MCF 10A (cell line): ENCODE results near the gene KIAA1328. TPM values are rescaled to one million over a fixed set of nuclear protein-coding genes. Genes with fewer than 3 reads are reported as not detected.

ENCODE experiments used
- BruUV-seq: library from RNA; stranded (reverse); fragments of 400-500 nt; replicated peaks from 2 replicates; lab custom pipeline; 2021; lab: Mats Ljungman, UMichigan
- CTCF ChIA-PET: fragments of 300-600 bp; sonication (Branson Sonifier 250); formaldehyde crosslinking; extraction: SDS; loops from one replicate; lab custom pipeline; 2021; ENCODE audit warnings: antibody characterized with exemption, inconsistent platforms; lab: Yijun Ruan, JAX
- POLR2A ChIA-PET: fragments of 300-600, 350-650 bp; sonication (Branson Sonifier 250); formaldehyde crosslinking; extraction: SDS; loops from one replicate; lab custom pipeline; 2020; ENCODE audit warnings: antibody characterized with exemption, inconsistent platforms; lab: Yijun Ruan, JAX
- DNase-seq: peaks from one replicate; pipeline ENCODE4 v3.0.0-alpha.2; 2018; ENCODE audit not compliant: unreplicated experiment
- H3K27ac Mint-ChIP-seq: one replicate; pipeline ENCODE4 v1.8.0; 2022; ENCODE audit warnings: mild to moderate bottlenecking, low read depth, mixed read lengths; ENCODE audit not compliant: unreplicated experiment
- H3K27me3 Mint-ChIP-seq: one replicate; pipeline ENCODE4 v1.8.0; 2022; ENCODE audit warnings: mixed read lengths; ENCODE audit not compliant: insufficient read depth, unreplicated experiment
- H3K36me3 Mint-ChIP-seq: one replicate; pipeline ENCODE4 v1.8.0; 2022; ENCODE audit warnings: mild to moderate bottlenecking, moderate library complexity, mixed read lengths; ENCODE audit not compliant: insufficient read depth, unreplicated experiment
- H3K4me1 Mint-ChIP-seq: one replicate; pipeline ENCODE4 v1.8.0; 2022; ENCODE audit warnings: mixed read lengths; ENCODE audit not compliant: insufficient read depth, unreplicated experiment
- H3K4me3 Mint-ChIP-seq: one replicate; pipeline ENCODE4 v1.8.0; 2022; ENCODE audit warnings: mild to moderate bottlenecking, moderate library complexity, mixed read lengths; ENCODE audit not compliant: unreplicated experiment
- H3K9me3 Mint-ChIP-seq: one replicate; pipeline ENCODE4 v1.8.0; 2022; ENCODE audit warnings: mixed read lengths; ENCODE audit not compliant: unreplicated experiment
- CTCF ChIP-seq: fragments of 200-600 bp; IDR thresholded peaks from one replicate; pipeline ENCODE4 v1.8.0; 2022; ENCODE audit warnings: antibody characterized with exemption, mild to moderate bottlenecking; ENCODE audit not compliant: unreplicated experiment
- intact Hi-C: fragments of 100-400 bp; cut with micrococcal nuclease; formaldehyde crosslinking; loops from 2 replicates; pipeline ENCODE4 v1.14.1; 2022
- total RNA-seq: library from RNA; stranded (reverse); gene quantifications from 2 replicates; pipeline ENCODE4 v1.2.3, GENCODE V29; 2022

The KIAA1328 gene
- total RNA-seq, 1 experiment from 2014 or later, result 4.1 TPM

GRCh38 chr18:37261988-37262387 is 433.1 kb downstream of the KIAA1328 start:
- ChIA-PET POLR2A (no interaction called here), CTCF (no interaction called here)
- TF ChIP-seq CTCF, result no peak
- Mint-ChIP-seq H3K27ac (no peak overlapping the region), H3K27me3 (peaks cover 22% of the 10 kb centered on the region), H3K4me3 (no peak overlapping the region), H3K4me1 (no peaks in the 10 kb centered on the region), H3K36me3 (no peaks in the 10 kb centered on the region), H3K9me3 (no peaks in the 10 kb centered on the region)
- intact Hi-C loops, result no loop called here
- BruUV-seq, result no TSS peak
- DNase-seq, result no peak

- BruUV-seq, result no TSS peak
- no peak overlapping the region for H3K4me3 Mint-ChIP-seq
- CTCF ChIA-PET, result interaction anchor here (0.7 kb wide), 1 partner anchor 27 kb away, joined by 3 read pairs; no protein-coding TSS in a partner anchor
Observed at GRCh38 chr18:37264956-37265355, 436.0 kb downstream of the KIAA1328 start.

GRCh38 chr18:37265382-37265781 is 436.5 kb downstream of the KIAA1328 start:
- BruUV-seq, result no TSS peak
- H3K27ac Mint-ChIP-seq, result no peak overlapping the region
- H3K27me3 Mint-ChIP-seq, result no peaks in the 10 kb centered on the region
- CTCF ChIA-PET, result interaction anchor here (0.7 kb wide), 1 partner anchor 27 kb away, joined by 3 read pairs; no protein-coding TSS in a partner anchor
- intact Hi-C loops, result no loop called here
- no peak for DNase-seq
- H3K36me3 Mint-ChIP-seq, result no peaks in the 10 kb centered on the region
- no peaks in the 10 kb centered on the region for H3K9me3 Mint-ChIP-seq
- no peak overlapping the region for H3K4me3 Mint-ChIP-seq
- POLR2A ChIA-PET, result no interaction called here
- TF ChIP-seq CTCF, result no peak
- H3K4me1 Mint-ChIP-seq, result no peaks in the 10 kb centered on the region

More at GRCh38 chr18:37264956-37265355, 436.0 kb downstream of the KIAA1328 start:
- Mint-ChIP-seq H3K9me3 (no peaks in the 10 kb centered on the region), H3K27me3 (no peaks in the 10 kb centered on the region), H3K4me1 (no peaks in the 10 kb centered on the region), H3K36me3 (no peaks in the 10 kb centered on the region), H3K27ac (no peak overlapping the region)
- intact Hi-C loops, result no loop called here
- POLR2A ChIA-PET, result no interaction called here
- no peak for TF ChIP-seq CTCF
- no peak for DNase-seq

GRCh38 chr18:37266290-37266689 is 437.4 kb downstream of the KIAA1328 start:
- H3K4me1 Mint-ChIP-seq, result no peaks in the 10 kb centered on the region
- intact Hi-C loops, result no loop called here
- BruUV-seq, result no TSS peak
- H3K27me3 Mint-ChIP-seq, result no peaks in the 10 kb centered on the region
- no peaks in the 10 kb centered on the region for H3K36me3 Mint-ChIP-seq
- ChIA-PET POLR2A (no interaction called here), CTCF (interaction anchor here (0.6 kb wide), 1 partner anchor 105 kb away, joined by 4 read pairs; no protein-coding TSS in a partner anchor)
- TF ChIP-seq CTCF, result no peak
- no peaks in the 10 kb centered on the region for H3K9me3 Mint-ChIP-seq
- DNase-seq, result no peak
- H3K4me3 Mint-ChIP-seq, result no peak overlapping the region
- no peak overlapping the region for H3K27ac Mint-ChIP-seq
